SK-N-SH (cell line): ENCODE data around the gene MAN2B1. TPM values are rescaled to one million over a fixed set of nuclear protein-coding genes. Genes with fewer than 3 reads are reported as not detected.

Experiments used
- CTCF ChIA-PET: fragments of 300-600, 350-600 bp; formaldehyde crosslinking; extraction: SDS; loops from one replicate; lab custom pipeline; 2021; lab: Yijun Ruan, JAX
- POLR2A ChIA-PET: fragments of 350-600 bp; sonication (Branson Sonifier 250); formaldehyde crosslinking; extraction: SDS; loops from one replicate; lab custom pipeline; 2020; ENCODE audit warnings: antibody characterized with exemption, inconsistent platforms; lab: Yijun Ruan, JAX
- DNase-seq: peaks from one replicate; pipeline ENCODE4 v3.0.0; 2012
- H2AFZ ChIP-seq: fragments of 200-600 bp; sonication (generic); 2 replicates; pipeline ENCODE4 v1.8.1; 2016; ENCODE audit warnings: antibody characterized with exemption, mild to moderate bottlenecking, low read depth
- H3F3A ChIP-seq: fragments of 200-600 bp; sonication (generic); replicated peaks from 2 replicates; pipeline ENCODE3; 2016; ENCODE audit warnings: antibody characterized with exemption, mild to moderate bottlenecking; ENCODE audit not compliant: insufficient read depth
- H3K27ac ChIP-seq, 2 experiments: fragments of 200-500 bp in 1 of 2; fragments of 200-600 bp in 1 of 2; sonication (Bioruptor generic) in 1 of 2; sonication (generic), shearing (Covaris generic) in 1 of 2; 2 replicates each; pipeline versions ENCODE4 v1.5.1 to v1.6.1; 2014 to 2016; ENCODE audit warnings: low read depth in 2 of 2, inconsistent platforms in 1 of 2, low read length in 1 of 2, mild to moderate bottlenecking in 1 of 2, mixed read lengths in 1 of 2
- H3K27me3 ChIP-seq: fragments of 200-600 bp; sonication (generic), shearing (Covaris generic); 2 replicates; pipeline ENCODE4 v1.6.1; 2016; ENCODE audit warnings: mixed run types; ENCODE audit not compliant: insufficient read depth
- H3K36me3 ChIP-seq, 2 experiments: fragments of 200-500 bp in 1 of 2; fragments of 200-600 bp in 1 of 2; sonication (Bioruptor generic) in 1 of 2; sonication (generic) in 1 of 2; replicated peaks in 1 of 2; 2 replicates each; pipeline versions ENCODE3 to v1.5.1; 2014 to 2016; ENCODE audit warnings: low read length in 1 of 2, mild to moderate bottlenecking in 1 of 2; ENCODE audit not compliant: insufficient read depth in 2 of 2, control insufficient read depth in 1 of 2
- H3K4me1 ChIP-seq, 2 experiments: fragments of 200-500 bp in 1 of 2; fragments of 200-600 bp in 1 of 2; sonication (Bioruptor generic) in 1 of 2; sonication (generic), shearing (Covaris generic) in 1 of 2; 2 replicates each; pipeline versions ENCODE4 v1.5.1 to v1.6.1; 2014 to 2016; ENCODE audit warnings: low read depth in 1 of 2, low read length in 1 of 2, mixed run types in 1 of 2; ENCODE audit not compliant: insufficient read depth in 2 of 2, control insufficient read depth in 1 of 2
- H3K4me2 ChIP-seq: fragments of 200-600 bp; sonication (generic), shearing (Covaris generic); 2 replicates; pipeline ENCODE4 v1.6.1; 2017; ENCODE audit warnings: mixed run types
- H3K4me3 ChIP-seq, 2 experiments: fragments of 200-500 bp in 1 of 2; fragments of 200-600 bp in 1 of 2; sonication (Bioruptor generic) in 1 of 2; sonication (generic), shearing (Covaris generic) in 1 of 2; 2 replicates each; pipeline versions ENCODE4 v1.5.1 to v1.8.1; 2014 to 2016; ENCODE audit warnings: low read depth in 2 of 2, inconsistent platforms in 1 of 2, low read length in 1 of 2, mild to moderate bottlenecking in 1 of 2, mixed read lengths in 1 of 2, moderate library complexity in 1 of 2
- H3K79me2 ChIP-seq: fragments of 200-600 bp; sonication (generic); 2 replicates; pipeline ENCODE4 v1.8.1; 2017; ENCODE audit warnings: mild to moderate bottlenecking; ENCODE audit not compliant: insufficient read depth
- H3K9ac ChIP-seq: fragments of 200-600 bp; sonication (generic); 2 replicates; pipeline ENCODE4 v1.6.1; 2017; ENCODE audit warnings: mixed run types
- H3K9me2 ChIP-seq: fragments of 200-600 bp; sonication (generic); 2 replicates; pipeline ENCODE4 v1.6.1; 2017; ENCODE audit warnings: mixed run types
- H3K9me3 ChIP-seq: fragments of 200-600 bp; sonication (generic); 2 replicates; pipeline ENCODE4 v1.6.1; 2017; ENCODE audit warnings: mixed run types, mild to moderate bottlenecking, moderate library complexity
- H4K20me1 ChIP-seq: fragments of 200-600 bp; sonication (generic); 2 replicates; pipeline ENCODE4 v1.6.1; 2017; ENCODE audit warnings: mild to moderate bottlenecking, mixed run types; ENCODE audit not compliant: insufficient read depth
- CHD2 ChIP-seq: fragments of 150-350 bp; IDR thresholded peaks from 2 replicates; pipeline ENCODE4 v1.6.1; 2018; ENCODE audit warnings: low read length; ENCODE audit not compliant: partially characterized antibody
- ELF1 ChIP-seq: IDR thresholded peaks from 2 replicates; pipeline ENCODE4 v1.4.0; 2012
- EP300 ChIP-seq, 2 experiments: IDR thresholded peaks; 2 replicates each; pipeline versions ENCODE4 v1.4.0 to v1.6.1; 2012; ENCODE audit warnings: borderline replicate concordance in 1 of 2, low read depth in 1 of 2, low read length in 1 of 2
- EZH2phosphoT487 ChIP-seq: fragments of 200-600 bp; sonication (generic); IDR thresholded peaks from 2 replicates; pipeline ENCODE4 v1.6.1; 2017; ENCODE audit warnings: low read depth, mixed run types, mild to moderate bottlenecking, antibody characterized with exemption, moderate library complexity, borderline replicate concordance
- FOXJ3 ChIP-seq: sonication (generic); formaldehyde crosslinking; IDR thresholded peaks from 2 replicates; pipeline ENCODE4 v1.5.1; 2020; ENCODE audit warnings: mild to moderate bottlenecking, missing genetic modification reagents
- GABPA ChIP-seq: IDR thresholded peaks from 2 replicates; pipeline ENCODE4 v1.4.0; 2012; ENCODE audit warnings: low read depth, mild to moderate bottlenecking
- GATA2 ChIP-seq: sonication (generic); formaldehyde crosslinking; IDR thresholded peaks from 2 replicates; pipeline ENCODE4 v1.5.0; 2020; ENCODE audit warnings: mild to moderate bottlenecking, missing genetic modification reagents
- JUND ChIP-seq: IDR thresholded peaks from 2 replicates; pipeline ENCODE4 v1.4.0; 2012
- MEF2A ChIP-seq: IDR thresholded peaks from 2 replicates; pipeline ENCODE4 v1.4.0; 2012; ENCODE audit warnings: low read depth, borderline replicate concordance
- NRF1 ChIP-seq: IDR thresholded peaks from 2 replicates; pipeline ENCODE4 v1.6.1; 2012; ENCODE audit warnings: low read depth, mild to moderate bottlenecking, low read length
- POLR2AphosphoS5 ChIP-seq: IDR thresholded peaks from 2 replicates; pipeline ENCODE4 v1.6.1; 2012; ENCODE audit warnings: low read depth, low read length
- RCOR1 ChIP-seq: fragments of 150-350 bp; IDR thresholded peaks from 2 replicates; pipeline ENCODE4 v1.6.1; 2017; ENCODE audit warnings: antibody characterized with exemption, low read length
- RXRA ChIP-seq: IDR thresholded peaks from 2 replicates; pipeline ENCODE4 v1.4.0; 2012; ENCODE audit warnings: low read depth, mild to moderate bottlenecking, borderline replicate concordance
- SIN3A ChIP-seq: IDR thresholded peaks from 2 replicates; pipeline ENCODE4 v1.6.1; 2012; ENCODE audit warnings: low read depth, mild to moderate bottlenecking, low read length, moderate library complexity, borderline replicate concordance
- SMC3 ChIP-seq: IDR thresholded peaks from 2 replicates; pipeline ENCODE4 v1.6.1; 2012; ENCODE audit warnings: low read depth, low read length, improper control_type of control experiment
- TCF12 ChIP-seq: IDR thresholded peaks from 2 replicates; pipeline ENCODE4 v1.4.0; 2012
- YY1 ChIP-seq: IDR thresholded peaks from 2 replicates; pipeline ENCODE4 v1.4.0; 2012; ENCODE audit warnings: low read depth, mild to moderate bottlenecking
- ZBTB33 ChIP-seq: IDR thresholded peaks from 2 replicates; pipeline ENCODE4 v1.4.0; 2012; ENCODE audit warnings: low read depth, borderline replicate concordance
- WGBS: methylation state at CpG from one replicate; pipeline ENCODE4 v1.1.6; 2017; ENCODE audit warnings: low lambda C conversion rate; 5-methylcytosine and 5-hydroxymethylcytosine counted together
- polyA plus RNA-seq, 3 experiments: library from polyadenylated mRNA; depleted of rRNA; stranded (reverse); fragments of >200 nt; gene quantifications; 2 replicates each; pipeline ENCODE4 v1.2.3, GENCODE V29; 2012
- TF ChIP-seq, protein P1 (sequence below): fragments of 150-350 bp; IDR thresholded peaks from 2 replicates; pipeline ENCODE4 v1.6.1; 2017; ENCODE audit warnings: antibody characterized with exemption, low read length, low read depth, borderline replicate concordance

The MAN2B1 gene
- polyA plus RNA-seq, 1 of the 3 experiments (the other 2 are of a cell fraction) = 47.0 TPM

DNA sequence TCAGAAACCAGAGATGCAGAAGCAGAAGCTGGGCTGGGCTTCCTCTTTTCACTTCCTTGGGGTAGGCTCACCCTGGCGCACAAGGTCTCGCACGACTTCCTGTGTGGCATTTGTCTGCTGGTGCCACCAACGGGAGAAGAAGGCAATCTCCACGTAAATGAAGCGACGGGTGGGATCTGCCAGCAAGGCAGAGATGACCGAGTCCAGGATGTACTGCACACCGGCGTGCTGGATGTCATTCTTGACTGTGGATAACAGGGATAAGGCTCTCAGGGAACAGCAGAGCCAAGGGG is 1.3 kb downstream of the MAN2B1 start:
- no peak for DNase-seq
- no peak overlapping the region for H3K9ac ChIP-seq
- peaks cover 42% of the 10 kb centered on the region for H3K79me2 ChIP-seq
- 97% methylated on average over 10 of the region's 10 CpGs for WGBS
- peaks cover 14% of the 10 kb centered on the region for H3F3A ChIP-seq
- no peaks in the 10 kb centered on the region for H3K27me3 ChIP-seq
- TF ChIP-seq RCOR1 = no peak
- no peak for TF ChIP-seq YY1
- H3K9me3 ChIP-seq = no peaks in the 10 kb centered on the region
- no peak overlapping the region for H3K27ac ChIP-seq
- CTCF ChIA-PET = interaction anchor here (1.5 to 3.1 kb wide), 2 partner anchors 11 to 25 kb away, joined by 9 to 12 read pairs; no protein-coding TSS in a partner anchor
- no peak overlapping the region for H3K4me2 ChIP-seq
- POLR2A ChIA-PET = no interaction called here
- H3K4me1 ChIP-seq = peaks cover 0 to 29% of the 10 kb centered on the region in 2 experiments; a peak in 1 of 4 replicates
- no peak overlapping the region for H2AFZ ChIP-seq
- no peaks in the 10 kb centered on the region for H3K9me2 ChIP-seq
- no peak overlapping the region for H3K4me3 ChIP-seq
- H4K20me1 ChIP-seq = no peaks in the 10 kb centered on the region
- H3K36me3 ChIP-seq = peaks cover 11 to 14% of the 10 kb centered on the region in 2 experiments

DNA sequence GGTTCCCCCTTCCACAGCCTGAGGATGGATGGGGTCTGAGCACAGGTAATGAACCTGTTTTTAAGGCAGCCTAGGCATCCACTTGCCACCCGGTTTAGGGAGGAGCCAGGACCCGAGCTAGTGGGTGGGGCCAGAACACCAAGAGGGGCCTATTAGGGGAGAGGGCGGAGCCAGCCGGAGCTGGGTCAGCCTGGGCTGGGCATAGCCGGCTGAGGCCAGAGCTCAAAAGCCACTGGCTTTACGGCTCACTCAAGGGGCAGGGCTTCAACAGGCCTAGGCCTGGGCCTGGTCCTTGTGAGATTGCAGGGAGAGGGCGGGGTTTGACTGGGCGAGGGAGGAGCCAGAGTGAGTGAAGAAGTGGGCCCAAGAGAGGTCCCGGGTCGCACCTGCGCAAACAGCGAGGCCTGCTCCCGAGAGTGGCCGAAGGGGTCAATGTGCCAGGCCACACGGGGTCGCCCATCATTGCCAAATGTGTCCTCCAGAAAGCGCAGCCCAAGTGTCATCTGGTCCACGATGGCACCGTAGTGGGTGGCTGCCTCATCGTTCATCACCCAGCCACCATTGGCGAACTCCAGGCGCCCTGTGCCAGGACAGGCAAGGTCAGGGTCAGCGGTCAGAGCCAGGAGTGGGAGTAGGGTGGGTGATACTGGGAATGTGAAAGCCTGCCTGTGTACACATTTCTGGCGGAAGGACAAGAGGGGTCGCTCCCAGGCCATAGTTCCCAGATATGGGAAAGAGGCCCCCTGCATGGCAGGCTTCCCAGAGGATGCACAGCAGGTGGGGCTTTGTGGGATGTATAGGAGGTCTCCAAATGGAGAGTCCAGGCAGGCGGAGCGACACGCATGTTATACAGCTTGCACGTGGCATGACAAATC is 1.9 kb downstream of the MAN2B1 start:
- no peak overlapping the region for H2AFZ ChIP-seq
- no peak for TF ChIP-seq CHD2
- no peak for TF ChIP-seq EP300 (IDR thresholded peaks at IDR 0.05; ENCODE audit: borderline replicate concordance in 1 of 2, low read depth in 1 of 2, low read length in 1 of 2)
- TF ChIP-seq TCF12 = no peak
- no peak for TF ChIP-seq RXRA
- no peak for TF ChIP-seq EZH2phosphoT487
- TF ChIP-seq JUND = no peak
- TF ChIP-seq, protein P1, sequence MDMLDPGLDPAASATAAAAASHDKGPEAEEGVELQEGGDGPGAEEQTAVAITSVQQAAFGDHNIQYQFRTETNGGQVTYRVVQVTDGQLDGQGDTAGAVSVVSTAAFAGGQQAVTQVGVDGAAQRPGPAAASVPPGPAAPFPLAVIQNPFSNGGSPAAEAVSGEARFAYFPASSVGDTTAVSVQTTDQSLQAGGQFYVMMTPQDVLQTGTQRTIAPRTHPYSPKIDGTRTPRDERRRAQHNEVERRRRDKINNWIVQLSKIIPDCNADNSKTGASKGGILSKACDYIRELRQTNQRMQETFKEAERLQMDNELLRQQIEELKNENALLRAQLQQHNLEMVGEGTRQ = no peak
- no peak for TF ChIP-seq ELF1
- no peak for TF ChIP-seq MEF2A
- no peak for TF ChIP-seq FOXJ3 (CRISPR knock-in tag)
- no peak for TF ChIP-seq SMC3
- no peak for TF ChIP-seq POLR2AphosphoS5
- TF ChIP-seq GABPA = no peak
- no peak for TF ChIP-seq NRF1
- TF ChIP-seq RCOR1 = no peak
- TF ChIP-seq GATA2 = no peak
- no peak for TF ChIP-seq ZBTB33
- no peak for TF ChIP-seq YY1
- TF ChIP-seq SIN3A = no peak
- no peak overlapping the region for H3K4me3 ChIP-seq
- peaks cover 0 to 26% of the 10 kb centered on the region in 2 experiments; a peak in 1 of 4 replicates for H3K4me1 ChIP-seq
- H3K36me3 ChIP-seq = peaks cover 11 to 14% of the 10 kb centered on the region in 2 experiments
- POLR2A ChIA-PET = no interaction called here
- no peak overlapping the region for H3K27ac ChIP-seq
- CTCF ChIA-PET = interaction anchor here (1.2 to 3.1 kb wide), 2 partner anchors 24 to 25 kb away, joined by 4 to 12 read pairs; no protein-coding TSS in a partner anchor
- peak; percentile 81 for DNase-seq
- peaks cover 11% of the 10 kb centered on the region for H3F3A ChIP-seq
- no peak overlapping the region for H3K4me2 ChIP-seq
- H3K9me2 ChIP-seq = no peaks in the 10 kb centered on the region
- WGBS = 93% methylated on average over 23 of the region's 29 CpGs
- no peak overlapping the region for H3K9ac ChIP-seq
- peaks cover 37% of the 10 kb centered on the region for H3K79me2 ChIP-seq
- no peaks in the 10 kb centered on the region for H3K27me3 ChIP-seq
- no peaks in the 10 kb centered on the region for H4K20me1 ChIP-seq
- H3K9me3 ChIP-seq = no peaks in the 10 kb centered on the region
